Ovary (tissue), 3 donors: ENCODE data around the gene UROC1.
A peak's percentile ranks its signal among the peaks of the same experiment; 100 is the strongest.

Experiments used
- CTCF ChIP-seq, 3 donors: fragments of 450-650 bp in 2 of 3; fragments of 200-600 bp in 1 of 3; IDR thresholded peaks; one replicate each; pipeline versions ENCODE4 v1.5.1 to v1.8.0; 2016 to 2022; ENCODE audit warnings: antibody characterized with exemption in 3 of 3, mild to moderate bottlenecking in 1 of 3
- POLR2A ChIP-seq: fragments of 450-650 bp; IDR thresholded peaks from one replicate; pipeline ENCODE4 v1.6.1; 2017; ENCODE audit warnings: antibody characterized with exemption, mild to moderate bottlenecking, moderate library complexity
- donor health status: DM: no; HTN: no; CAD: no.

GRCh38 chr3:126442094-126442855, 75.3 kb downstream of the UROC1 start:
- TF ChIP-seq POLR2A (no peak), CTCF (IDR thresholded peaks at IDR 0.05) (peak in 1 of 3 donors; percentile 12)
